Activated naive CD8-positive, alpha-beta T cell treated with anti-CD3 and anti-CD28 coated beads, Interleukin-2, amount 50 U/mL, for 16 hours (primary cell): ENCODE measurements around the gene MIPOL1.
"Not testable (repeated sequence)": the region's sequence is repeated elsewhere in the genome, so short reads cannot be mapped to it uniquely, and the experiment has no call there.

Experiments
- DNase-seq: peaks from one replicate; pipeline ENCODE4 v3.0.0-alpha.2; 2020; ENCODE audit warnings: low read depth, low spot score

Gene MIPOL1

DNA sequence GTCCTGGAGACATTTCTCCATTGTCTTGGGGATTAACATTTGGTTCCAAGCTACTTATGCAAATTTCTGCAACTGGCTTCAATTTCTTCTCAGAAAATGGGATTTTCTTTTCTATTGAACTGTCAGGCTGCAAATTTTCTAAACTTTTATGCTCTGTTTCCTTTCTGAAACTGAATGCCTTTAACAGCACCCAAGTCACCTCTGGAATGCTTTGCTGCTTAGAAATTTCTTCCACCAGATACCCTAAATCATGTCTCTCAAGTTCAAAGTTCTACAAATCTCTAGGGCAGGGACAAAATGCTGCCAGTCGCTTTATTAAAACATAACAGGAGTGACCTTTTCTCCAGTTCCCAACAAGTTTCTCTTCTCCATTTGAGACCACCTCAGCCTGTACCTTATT is 264.7 kb downstream of the MIPOL1 start:
- not testable (repeated sequence) for DNase-seq

DNA sequence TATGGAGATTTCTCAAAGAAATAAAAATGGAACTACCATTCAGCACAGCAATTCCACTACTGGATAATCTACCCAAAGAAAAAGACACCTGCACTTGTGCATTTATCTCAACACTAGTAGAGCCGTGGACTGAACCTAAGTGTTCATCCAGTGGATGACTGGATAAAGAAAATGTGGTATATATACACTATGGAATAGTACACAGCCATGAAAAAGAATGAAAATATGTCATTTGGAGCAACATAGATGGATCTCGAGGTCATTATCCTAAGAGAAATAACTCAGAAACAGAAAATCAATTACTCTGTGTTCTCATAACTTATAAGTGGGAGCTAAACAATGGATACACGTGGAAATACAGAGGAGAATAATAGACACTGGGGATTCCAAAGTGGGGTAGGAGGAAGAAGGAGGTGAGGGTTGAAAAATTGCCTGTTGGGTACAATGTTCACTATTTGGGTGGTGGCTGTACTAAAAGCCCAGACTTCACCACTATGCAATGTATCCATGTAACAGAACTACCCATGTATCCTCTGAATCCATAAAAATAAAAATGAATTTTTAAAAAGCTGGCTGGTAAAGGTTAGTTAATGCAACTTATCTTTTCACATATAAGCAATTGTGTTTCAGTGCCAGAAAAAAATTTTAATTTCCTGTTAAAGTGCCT is 266.6 kb downstream of the MIPOL1 start:
- DNase-seq: no peak

DNA sequence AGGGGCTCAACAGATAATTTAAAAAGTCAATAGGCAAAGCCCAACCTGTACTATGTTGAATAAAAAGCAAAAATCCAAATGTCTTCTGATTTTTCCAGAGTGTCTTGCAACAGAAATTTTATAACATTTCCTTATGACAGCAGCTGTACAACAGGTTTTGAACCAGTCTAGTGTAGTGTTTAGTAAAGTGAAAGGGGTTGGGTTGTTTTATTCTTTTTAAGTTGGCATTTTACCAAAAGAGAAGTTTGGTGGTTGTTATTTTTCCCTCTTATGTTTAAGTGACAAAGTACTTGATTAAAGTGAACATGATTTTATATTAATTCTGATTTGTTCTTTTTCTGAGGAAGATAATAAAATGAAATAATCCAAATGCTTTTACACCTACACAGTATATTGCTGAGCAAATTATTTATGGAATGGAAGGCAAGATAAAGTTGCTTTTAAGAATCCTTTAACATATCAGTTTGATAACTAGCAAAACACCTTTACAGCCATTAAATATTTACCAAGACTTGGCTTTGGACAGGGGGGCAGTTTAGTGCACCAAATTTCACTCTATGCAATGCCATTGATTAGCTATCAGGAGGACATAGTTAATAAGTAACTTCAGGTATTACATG is 268.4 kb downstream of the MIPOL1 start:
- DNase-seq: no peak

GRCh38 chr14:37466623-37467088 is 268.9 kb downstream of the MIPOL1 start:
- no peak for DNase-seq

DNA sequence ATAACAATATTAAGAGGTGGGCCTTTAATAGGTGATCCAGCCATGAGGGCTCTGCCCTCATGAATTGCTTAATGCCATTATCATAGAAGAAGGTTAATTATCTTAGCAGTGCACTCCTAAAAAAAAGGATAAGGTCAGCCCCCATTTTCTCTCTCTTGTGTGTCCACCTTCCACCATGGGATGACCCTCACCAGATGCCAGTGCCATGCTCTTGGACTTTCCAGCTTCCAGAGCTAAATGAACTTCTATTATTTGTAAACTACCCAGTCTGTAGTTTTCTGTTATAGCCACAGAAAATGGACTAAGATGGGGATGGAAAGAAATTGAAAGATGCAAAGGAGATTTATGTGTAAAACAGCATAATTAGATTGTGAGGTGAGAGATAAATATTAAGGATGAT is 271.9 kb downstream of the MIPOL1 start:
- DNase-seq: no peak

- DNase-seq: no peak
Observed at GRCh38 chr14:37470251-37470650, 272.5 kb downstream of the MIPOL1 start.

- no peak for DNase-seq
Observed at GRCh38 chr14:37472906-37473305, 275.2 kb downstream of the MIPOL1 start.

DNA sequence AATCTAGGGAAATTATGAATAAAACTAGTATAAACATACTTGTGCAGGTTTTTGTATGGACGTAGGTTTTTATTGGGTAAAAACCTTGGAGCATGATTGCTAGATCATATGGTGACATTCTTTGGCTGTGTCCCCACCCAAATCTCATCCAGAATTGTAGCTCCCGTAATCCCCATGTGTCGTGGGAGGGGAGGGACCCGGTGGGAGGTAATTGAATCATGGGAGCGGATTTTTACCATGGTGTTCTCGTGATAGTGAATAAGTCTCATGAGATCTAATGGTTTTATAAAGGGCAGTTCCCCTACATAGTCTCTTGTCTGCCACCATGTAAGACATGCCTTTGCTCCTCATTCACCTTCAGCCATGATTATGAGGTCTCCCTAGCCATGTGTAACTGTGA is 276.5 kb downstream of the MIPOL1 start:
- no peak for DNase-seq

- DNase-seq: no peak
Observed at GRCh38 chr14:37480446-37481290, 282.9 kb downstream of the MIPOL1 start.

- DNase-seq: no peak
Observed at GRCh38 chr14:37482428-37482827, 284.7 kb downstream of the MIPOL1 start.

DNA sequence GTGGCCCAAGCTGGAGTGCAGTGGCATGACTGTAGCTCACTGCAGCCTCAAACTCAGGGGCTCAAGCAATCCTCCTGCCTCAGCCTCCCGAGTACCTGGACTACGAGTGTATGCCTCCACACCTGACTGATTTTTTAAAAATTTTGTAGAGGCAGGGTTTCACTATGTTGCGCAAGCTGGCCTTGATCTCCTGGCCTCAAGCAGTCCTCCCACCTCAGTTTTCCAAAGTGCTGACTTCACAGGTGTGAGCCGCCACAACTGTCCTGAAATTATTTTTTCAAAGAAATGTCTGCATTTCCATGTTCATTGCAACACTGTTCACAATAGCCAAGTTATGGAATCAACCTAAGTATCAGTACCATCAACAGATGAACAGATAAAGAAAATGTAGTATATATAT is 285.9 kb downstream of the MIPOL1 start:
- no peak for DNase-seq

DNA sequence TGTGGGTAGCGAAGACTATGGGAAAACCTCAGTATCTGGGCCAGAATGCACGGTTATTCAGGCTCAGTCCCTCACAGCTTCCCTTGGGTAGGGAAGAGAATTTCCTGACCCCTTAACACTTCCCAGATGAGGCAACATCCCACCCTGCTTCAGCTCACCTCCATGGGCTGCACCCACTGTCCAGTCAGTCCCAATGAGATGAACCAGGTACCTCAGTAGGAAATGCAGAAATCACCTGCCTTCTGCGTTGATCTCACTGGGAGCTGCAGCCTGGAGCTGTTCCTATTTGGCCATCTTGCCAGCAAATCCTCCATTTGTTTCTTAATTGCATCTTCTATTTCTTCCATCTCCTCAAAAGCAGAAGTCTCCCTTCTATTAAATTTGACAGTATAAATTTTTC is 292.9 kb downstream of the MIPOL1 start:
- DNase-seq: no peak

- DNase-seq: no peak
Observed at GRCh38 chr14:37491076-37491475, 293.3 kb downstream of the MIPOL1 start.

DNA sequence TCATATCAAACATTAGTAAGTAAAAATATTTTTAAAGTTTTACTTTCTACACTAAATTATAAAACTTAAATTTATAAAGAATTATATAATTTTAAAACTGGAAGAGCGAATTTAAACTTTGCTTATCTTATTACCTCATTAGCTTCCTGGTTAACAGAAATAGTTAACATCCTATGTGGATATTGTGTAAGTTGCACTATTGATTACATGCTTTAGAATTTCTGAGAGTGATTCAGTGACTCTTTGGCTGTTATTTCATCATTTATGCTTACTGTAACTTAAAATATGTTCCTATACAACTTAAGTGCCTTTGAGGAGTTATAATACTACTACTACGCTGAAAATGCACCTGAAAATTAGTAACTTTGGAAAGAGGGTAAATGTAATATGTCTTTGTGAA is 295.9 kb downstream of the MIPOL1 start:
- no peak for DNase-seq

- no peak for DNase-seq
Observed at GRCh38 chr14:37497422-37497821, 299.7 kb downstream of the MIPOL1 start.

DNA sequence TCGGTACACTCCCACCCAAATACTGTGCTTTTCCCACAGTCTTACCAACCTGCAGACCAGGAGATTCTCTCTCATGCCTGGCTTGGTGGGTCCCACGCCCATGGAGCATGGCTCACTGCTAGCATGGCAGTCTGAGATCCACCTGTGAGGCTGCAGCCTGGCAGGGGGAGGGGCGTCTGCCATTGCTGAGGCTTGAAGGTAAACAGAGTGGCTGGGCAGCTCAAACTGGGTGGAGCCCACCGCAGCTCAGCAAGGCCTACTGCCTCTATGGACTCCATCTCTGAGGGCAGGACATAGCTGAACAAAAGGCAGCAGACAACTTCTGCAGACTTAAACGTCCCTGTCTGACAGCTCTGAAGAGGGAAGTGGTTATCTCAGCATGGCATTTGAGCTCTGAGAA is 304.1 kb downstream of the MIPOL1 start:
- DNase-seq: no peak

GRCh38 chr14:37508503-37508902 is 310.8 kb downstream of the MIPOL1 start:
- DNase-seq: no peak

DNA sequence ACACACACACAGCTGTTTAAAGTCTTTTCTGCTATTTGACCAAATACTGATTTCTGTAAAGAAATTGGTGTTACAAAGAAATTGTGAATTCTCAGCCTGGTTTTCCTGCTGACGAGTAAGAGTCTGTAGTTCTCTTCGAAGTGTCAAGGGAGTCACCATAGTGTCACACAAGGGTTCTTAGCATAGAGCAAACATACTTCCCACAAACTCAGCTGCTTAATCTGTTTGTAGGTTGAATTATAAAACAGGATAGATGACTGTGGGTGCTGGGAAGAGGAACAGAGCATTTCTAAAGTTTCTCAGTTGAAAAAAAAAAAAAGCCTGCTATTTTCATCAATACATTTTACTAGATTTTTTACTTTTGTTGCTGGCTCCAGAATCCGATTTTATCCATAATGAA is 314.4 kb downstream of the MIPOL1 start:
- no peak for DNase-seq

DNA sequence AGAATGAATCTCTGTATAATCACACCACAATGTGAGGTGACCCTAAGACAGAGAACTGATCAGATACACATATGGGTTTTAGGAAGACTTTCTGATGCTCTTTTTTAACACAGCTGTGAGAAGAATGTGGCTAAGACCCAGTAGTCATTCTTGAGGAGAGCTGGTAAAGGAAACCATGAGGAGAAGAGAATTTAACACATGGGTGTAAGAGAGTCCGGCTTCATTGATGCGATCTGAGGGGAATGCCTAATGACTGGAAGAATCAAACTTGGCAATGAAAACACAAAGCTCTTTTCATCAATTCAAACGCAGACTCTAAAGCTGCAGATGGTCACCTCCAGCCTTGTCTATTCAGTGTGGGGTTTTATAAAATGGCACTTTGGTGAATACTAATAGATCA is 318.0 kb downstream of the MIPOL1 start:
- no peak for DNase-seq

DNA sequence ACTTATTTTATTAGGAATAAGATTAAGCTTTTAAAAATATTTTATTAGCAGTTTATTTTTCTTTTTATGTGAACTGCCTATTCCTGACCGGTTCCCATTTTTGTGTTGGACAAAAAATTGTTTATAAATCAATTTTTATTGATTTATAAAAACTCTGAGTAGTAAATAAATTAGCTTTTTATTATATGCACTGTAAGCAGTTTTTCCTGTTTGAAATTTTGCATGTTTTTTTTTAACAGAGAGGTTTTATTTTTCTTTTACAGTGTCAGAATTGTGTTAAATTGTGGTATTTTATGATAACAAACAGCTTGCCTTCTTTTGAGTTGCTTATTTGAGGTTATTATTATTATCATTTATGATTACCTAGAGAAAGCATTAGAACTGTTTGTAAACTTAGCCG is 329.3 kb downstream of the MIPOL1 start:
- DNase-seq: no peak

GRCh38 chr14:37539992-37540391 is 342.3 kb downstream of the MIPOL1 start:
- DNase-seq: no peak

GRCh38 chr14:37544407-37544806 is 346.7 kb downstream of the MIPOL1 start:
- no peak for DNase-seq

DNA sequence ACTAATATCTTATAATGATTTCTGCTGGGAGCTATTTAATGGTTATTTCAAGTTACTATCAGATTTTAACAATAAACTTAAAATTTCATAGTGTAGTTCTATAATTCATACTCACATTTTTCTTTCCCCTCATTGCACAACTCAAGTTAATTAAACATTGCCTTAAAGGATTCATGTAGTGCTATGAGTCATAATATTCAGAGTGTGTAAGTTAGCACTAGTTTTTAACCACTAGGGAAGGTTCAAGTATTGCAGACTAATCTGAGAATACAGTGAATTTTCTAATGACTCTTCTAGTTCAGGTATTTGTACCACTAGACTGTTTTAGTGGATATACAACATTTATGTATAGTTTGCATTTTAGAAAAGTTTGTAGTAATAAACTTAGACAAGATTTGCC is 347.4 kb downstream of the MIPOL1 start:
- DNase-seq: no peak
